Common myeloid progenitor, CD34-positive (primary cell): ENCODE results near the gene VWF.

Source experiments
- CTCF ChIA-PET: fragments of 350-600 bp; sonication (Branson Sonifier 250); formaldehyde crosslinking; loops from one replicate; lab custom pipeline; 2021; ENCODE audit warnings: antibody characterized with exemption; lab: Charles Lee
- POLR2A ChIA-PET: fragments of 350-600 bp; sonication (Branson Sonifier 250); formaldehyde crosslinking; loops from one replicate; lab custom pipeline; 2021; ENCODE audit warnings: antibody characterized with exemption; lab: Charles Lee
- DNase-seq, 3 donors: peaks; one replicate each; pipeline versions ENCODE4 v3.0.0 to v3.0.0-alpha.2; 2013
- H3K27ac ChIP-seq, 2 experiments: 1 replicate in 1 of 2; 2 replicates in 1 of 2; pipeline ENCODE4 v1.7.0; 2013; ENCODE audit warnings: inconsistent platforms in 2 of 2, low read length in 2 of 2, mild to moderate bottlenecking in 2 of 2, low read depth in 1 of 2, moderate library complexity in 1 of 2; ENCODE audit not compliant: severe bottlenecking in 2 of 2, insufficient read depth in 1 of 2, poor library complexity in 1 of 2
- H3K27me3 ChIP-seq, 5 experiments: replicated peaks in 2 of 5; 1 replicate in 3 of 5; 2 replicates in 2 of 5; pipeline versions ENCODE4 v1.6.1 to v1.7.0; 2013; ENCODE audit warnings: low read length in 4 of 5, mild to moderate bottlenecking in 2 of 5, moderate library complexity in 2 of 5, inconsistent platforms in 1 of 5; ENCODE audit not compliant: insufficient read depth in 5 of 5, control insufficient read depth in 4 of 5
- H3K36me3 ChIP-seq, 4 experiments: 1 replicate in 2 of 4; 2 replicates in 2 of 4; pipeline versions ENCODE4 v1.6.1 to v1.7.0; 2013; ENCODE audit warnings: low read length in 3 of 4, control low read depth in 1 of 4, mild to moderate bottlenecking in 1 of 4; ENCODE audit not compliant: control insufficient read depth in 4 of 4, insufficient read depth in 4 of 4
- H3K4me1 ChIP-seq, 4 experiments: 1 replicate in 3 of 4; 2 replicates in 1 of 4; pipeline versions ENCODE4 v1.6.1 to v1.7.1; 2013; ENCODE audit warnings: low read length in 3 of 4, mild to moderate bottlenecking in 3 of 4, control low read depth in 1 of 4, inconsistent platforms in 1 of 4, moderate library complexity in 1 of 4; ENCODE audit not compliant: control insufficient read depth in 4 of 4, insufficient read depth in 4 of 4; ENCODE audit errors: control extremely low read depth in 1 of 4
- H3K4me3 ChIP-seq, 7 experiments: 1 replicate in 4 of 7; 2 replicates in 3 of 7; pipeline versions ENCODE4 v1.5.1 to v1.7.0; 2013; ENCODE audit warnings: mild to moderate bottlenecking in 7 of 7, low read length in 6 of 7, moderate library complexity in 6 of 7, inconsistent platforms in 2 of 7, low read depth in 2 of 7, control low read depth in 1 of 7; ENCODE audit not compliant: insufficient read depth in 4 of 7, control insufficient read depth in 1 of 7; ENCODE audit errors: extremely low read depth in 1 of 7
- H3K9me3 ChIP-seq, 5 experiments: 1 replicate in 4 of 5; 2 replicates in 1 of 5; pipeline versions ENCODE4 v1.6.1 to v1.7.1; 2013; ENCODE audit warnings: low read length in 4 of 5, mild to moderate bottlenecking in 2 of 5, inconsistent platforms in 1 of 5, low read depth in 1 of 5, moderate library complexity in 1 of 5; ENCODE audit not compliant: control insufficient read depth in 4 of 5, insufficient read depth in 2 of 5; ENCODE audit errors: control extremely low read depth in 1 of 5
- WGBS: methylation state at CpG from one replicate; pipeline ENCODE4 v1.1.5; 2013; ENCODE audit not compliant: insufficient coverage; 5-methylcytosine and 5-hydroxymethylcytosine counted together

The VWF gene

GRCh38 chr12:6118891-6119568, 5.4 kb downstream of the VWF start:
- CTCF ChIA-PET = no interaction called here
- Histone ChIP-seq H3K27me3 (no peaks in the 10 kb centered on the region), H3K36me3 (no peaks in the 10 kb centered on the region), H3K27ac (no peak overlapping the region), H3K4me1 (peaks cover 4 to 57% (median 40%) of the 10 kb centered on the region in 4 experiments), H3K4me3 (peak overlapping the region in 1 of 7 experiments; percentile 10), H3K9me3 (no peaks in the 10 kb centered on the region)
- 49% methylated on average over 9 of the region's 9 CpGs for WGBS
- DNase-seq = peak in 2 of 3 donors; percentile 40 to 51
- POLR2A ChIA-PET = interaction anchor here (0.7 kb wide), 1 partner anchor 49 kb away, joined by 3 read pairs; no protein-coding TSS in a partner anchor

DNA sequence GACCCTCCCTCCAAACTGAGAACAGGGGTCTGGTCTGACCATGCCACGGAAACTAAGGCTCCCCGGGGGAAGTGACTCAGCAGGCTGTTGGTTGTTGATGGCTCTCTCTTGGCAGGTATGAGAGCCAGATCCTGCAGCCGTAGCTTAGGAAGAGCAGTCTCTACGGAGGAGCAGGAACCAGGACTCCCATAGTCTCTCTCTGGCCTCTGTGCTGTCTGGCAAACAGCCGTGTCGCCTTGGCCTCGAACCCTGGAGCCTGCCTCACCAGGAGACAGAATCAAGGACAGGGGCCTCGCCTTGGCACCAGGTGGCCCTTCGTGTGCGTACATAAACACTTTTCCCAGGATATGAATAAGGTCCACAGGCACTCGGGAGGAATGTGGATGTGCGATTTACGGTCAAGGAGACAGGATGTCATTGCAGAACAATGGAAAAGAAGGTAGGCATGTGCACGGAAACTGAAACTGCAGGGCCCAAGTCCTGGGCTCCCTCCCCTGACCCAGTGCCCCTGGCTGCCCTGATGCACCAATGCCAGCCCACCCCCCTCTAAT, 7.9 kb downstream of the VWF start:
- ChIA-PET POLR2A (interaction anchor here (0.6 kb wide), 2 partner anchors 24 to 63 kb away, joined by 3 read pairs; no protein-coding TSS in a partner anchor), CTCF (interaction anchor here (0.6 to 1.3 kb wide), 2 partner anchors 68 to 79 kb away, joined by 3 to 5 read pairs; no protein-coding TSS in a partner anchor)
- H3K36me3 ChIP-seq = no peaks in the 10 kb centered on the region
- no peak overlapping the region for H3K27ac ChIP-seq
- peaks cover 2 to 61% (median 42%) of the 10 kb centered on the region in 4 experiments for H3K4me1 ChIP-seq
- peak in 2 of 3 donors; percentile 51 to 64 for DNase-seq
- WGBS = 10% methylated on average over 6 of the region's 14 CpGs
- H3K9me3 ChIP-seq = no peaks in the 10 kb centered on the region
- peak overlapping the region in 2 of 7 experiments; percentile 3 to 20 for H3K4me3 ChIP-seq
- H3K27me3 ChIP-seq = no peaks in the 10 kb centered on the region

DNA sequence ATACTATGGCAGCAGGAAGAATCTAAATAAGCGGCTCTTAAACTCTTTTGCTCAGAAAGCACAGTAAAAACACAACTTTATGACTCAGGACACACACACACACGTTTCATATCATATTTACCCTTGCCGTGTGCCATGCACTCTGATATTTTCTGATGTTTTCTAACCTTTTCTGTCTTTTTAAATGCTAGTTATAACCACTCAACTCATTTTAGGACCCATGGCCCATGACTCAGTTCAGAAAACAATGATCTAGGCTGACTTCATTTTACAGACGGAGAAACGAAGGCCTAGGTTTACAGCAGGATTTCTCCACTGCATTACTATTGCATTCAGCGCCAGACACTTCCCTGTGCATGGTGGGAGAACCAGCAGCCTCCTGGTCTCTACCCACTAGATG, 9.1 kb downstream of the VWF start:
- no peak for DNase-seq
- Histone ChIP-seq H3K27ac (no peak overlapping the region), H3K4me1 (peaks cover 2 to 61% (median 42%) of the 10 kb centered on the region in 4 experiments), H3K27me3 (no peaks in the 10 kb centered on the region), H3K4me3 (no peak overlapping the region), H3K36me3 (no peaks in the 10 kb centered on the region), H3K9me3 (peaks cover 0 to 3% (median 0%) of the 10 kb centered on the region in 5 experiments)
- ChIA-PET CTCF (interaction anchor here (0.6 to 1.7 kb wide), 2 partner anchors 10 to 50 kb away, joined by 3 read pairs; no protein-coding TSS in a partner anchor), POLR2A (no interaction called here)
- 98% methylated on average over 6 of the region's 6 CpGs for WGBS

DNA sequence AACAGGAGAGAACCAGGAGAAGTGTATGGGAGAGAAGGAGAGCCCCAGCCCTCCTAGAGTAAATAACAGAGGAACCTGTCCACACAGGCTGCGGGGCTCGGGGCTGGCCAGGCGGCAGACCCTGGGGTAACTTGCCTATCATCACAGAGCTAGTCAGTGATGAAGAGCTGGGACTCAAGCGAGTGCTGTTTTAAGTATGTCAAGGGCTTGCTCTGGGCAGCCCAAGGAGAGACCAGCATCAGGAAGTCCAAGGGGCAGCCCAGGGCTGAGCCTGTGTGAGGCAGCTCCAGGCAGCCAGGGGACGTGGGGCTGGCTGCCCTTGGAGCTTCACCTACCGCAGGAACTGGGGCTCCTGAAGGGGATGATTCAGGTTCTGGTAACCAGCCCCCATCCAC, 10.0 kb downstream of the VWF start:
- CTCF ChIA-PET = interaction anchor here (1.1 to 1.7 kb wide), 3 partner anchors 18 to 81 kb away, joined by 3 to 4 read pairs (median 3); no protein-coding TSS in a partner anchor
- DNase-seq = no peak
- H3K9me3 ChIP-seq = peaks cover 0 to 8% (median 0%) of the 10 kb centered on the region in 5 experiments
- WGBS = 96% methylated on average over 4 of the region's 6 CpGs
- no peaks in the 10 kb centered on the region for H3K36me3 ChIP-seq
- POLR2A ChIA-PET = no interaction called here
- H3K4me1 ChIP-seq = peaks cover 2 to 61% (median 42%) of the 10 kb centered on the region in 4 experiments
- H3K27me3 ChIP-seq = no peaks in the 10 kb centered on the region
- no peak overlapping the region for H3K4me3 ChIP-seq
- no peak overlapping the region for H3K27ac ChIP-seq

DNA sequence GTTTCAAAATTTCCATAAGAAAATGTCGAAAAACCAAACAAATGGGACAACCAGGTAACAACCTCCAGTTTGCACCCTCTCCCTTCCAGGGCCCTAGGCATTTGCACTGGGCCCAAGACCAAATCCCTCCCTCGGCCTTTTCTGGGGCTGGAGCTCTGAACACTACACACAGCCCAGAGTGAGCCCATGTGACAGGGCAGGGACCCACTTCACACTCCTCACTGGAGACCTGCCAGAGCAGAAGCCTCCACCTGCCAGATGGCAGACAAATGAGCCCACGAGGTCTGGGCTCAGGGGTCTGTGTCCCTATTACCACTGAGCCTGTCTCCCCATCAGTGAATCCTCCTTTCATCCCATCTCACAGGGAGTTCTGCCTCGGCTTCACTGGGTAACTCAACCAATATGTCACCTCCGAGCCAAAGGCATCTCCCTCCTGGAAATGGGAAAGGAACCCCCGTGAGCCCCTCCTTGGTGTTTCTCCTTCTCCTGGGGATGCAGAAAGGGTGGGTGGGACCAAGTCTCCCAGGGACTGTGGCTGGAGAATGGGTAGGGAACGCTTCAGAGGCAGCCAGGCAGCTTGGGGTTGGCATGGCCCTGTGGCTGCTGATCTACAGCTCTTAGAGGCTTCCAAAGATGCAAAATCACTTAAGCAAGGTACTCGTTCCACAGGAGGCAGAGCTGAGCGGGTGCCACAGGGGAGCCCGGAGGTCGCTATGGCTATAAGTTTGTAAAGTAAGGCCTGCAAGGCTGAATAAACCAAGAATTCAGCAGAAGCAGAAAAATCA, 10.6 kb downstream of the VWF start:
- peaks cover 2 to 57% (median 40%) of the 10 kb centered on the region in 4 experiments for H3K4me1 ChIP-seq
- CTCF ChIA-PET = interaction anchor here (1.1 to 1.3 kb wide), 2 partner anchors 19 to 81 kb away, joined by 3 to 4 read pairs; no protein-coding TSS in a partner anchor
- no peaks in the 10 kb centered on the region for H3K27me3 ChIP-seq
- no peak overlapping the region for H3K27ac ChIP-seq
- POLR2A ChIA-PET = no interaction called here
- H3K36me3 ChIP-seq = no peaks in the 10 kb centered on the region
- H3K4me3 ChIP-seq = no peak overlapping the region
- WGBS = 88% methylated on average over 9 of the region's 11 CpGs
- no peak for DNase-seq
- peaks cover 0 to 8% (median 0%) of the 10 kb centered on the region in 5 experiments for H3K9me3 ChIP-seq

DNA sequence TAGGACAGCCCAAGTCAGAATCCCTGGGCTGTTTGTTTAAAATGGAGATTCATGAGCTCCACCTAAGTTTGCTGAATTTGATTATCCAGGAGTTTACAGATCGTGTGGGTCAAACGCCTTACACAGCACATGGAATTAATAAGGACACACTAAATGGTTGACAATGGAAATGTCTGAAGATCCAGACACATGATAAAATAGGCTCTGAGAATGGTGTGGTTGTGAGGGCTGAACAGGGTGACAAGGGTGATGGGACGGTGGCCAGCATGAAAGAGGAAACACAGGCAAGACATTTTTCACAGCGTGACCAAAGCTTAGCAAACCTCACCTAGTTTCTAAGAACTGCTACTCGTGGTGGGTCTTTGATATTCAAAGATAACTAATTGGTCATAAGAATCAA, 12.5 kb downstream of the VWF start:
- Histone ChIP-seq H3K36me3 (no peaks in the 10 kb centered on the region), H3K27ac (no peak overlapping the region), H3K4me1 (peaks cover 2 to 45% (median 34%) of the 10 kb centered on the region in 4 experiments), H3K4me3 (no peak overlapping the region), H3K27me3 (no peaks in the 10 kb centered on the region), H3K9me3 (peaks cover 0 to 8% (median 0%) of the 10 kb centered on the region in 5 experiments)
- CTCF ChIA-PET = interaction anchor here (0.7 to 1.2 kb wide), 4 partner anchors 11 to 78 kb away, joined by 3 read pairs; no protein-coding TSS in a partner anchor
- POLR2A ChIA-PET = interaction anchor here (0.9 kb wide), 1 partner anchor 56 kb away, joined by 5 read pairs; no protein-coding TSS in a partner anchor
- 50% methylated on average over 1 of the region's 5 CpGs for WGBS
- peak in 1 of 3 donors; percentile 44 for DNase-seq
